ENCODE results near the gene INCENP. TPM values are rescaled to one million over a fixed set of nuclear protein-coding genes. Genes with fewer than 3 reads are reported as not detected.

Gene INCENP
- total RNA-seq, 1 experiment from 2014 or later = 154 TPM

- peaks cover 97% of the 10 kb centered on the region for H3K27me3 ChIP-seq (ENCODE audit: insufficient read depth, low read depth)
Measured at GRCh38 chr11:62172294-62172693, 48.5 kb downstream of the INCENP start.

DNA sequence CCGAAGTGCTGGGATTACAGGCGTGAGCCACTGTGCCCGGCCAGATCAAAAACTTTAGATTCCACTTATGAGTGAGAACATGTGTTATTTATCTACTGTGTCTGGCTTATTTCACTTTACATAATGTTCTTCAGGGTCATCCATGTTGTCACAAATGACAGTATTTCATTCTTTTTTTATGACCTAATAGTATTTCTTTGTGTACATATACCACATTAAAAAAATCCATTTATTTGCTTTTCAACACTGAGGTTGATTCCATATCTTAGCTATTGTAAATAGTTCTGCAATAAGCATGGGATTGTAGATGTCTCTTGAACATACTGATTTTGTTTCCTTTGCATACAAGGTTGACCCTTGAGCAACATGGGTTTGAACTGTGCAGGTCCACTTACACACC lies 53.0 kb downstream of the INCENP start:
- no peaks in the 10 kb centered on the region for H3F3A ChIP-seq (ENCODE audit: insufficient read depth, low read depth)
- no peak for TF ChIP-seq EZH2 (IDR thresholded peaks at IDR 0.05; ENCODE audit: low read depth)
- TF ChIP-seq, protein P1, sequence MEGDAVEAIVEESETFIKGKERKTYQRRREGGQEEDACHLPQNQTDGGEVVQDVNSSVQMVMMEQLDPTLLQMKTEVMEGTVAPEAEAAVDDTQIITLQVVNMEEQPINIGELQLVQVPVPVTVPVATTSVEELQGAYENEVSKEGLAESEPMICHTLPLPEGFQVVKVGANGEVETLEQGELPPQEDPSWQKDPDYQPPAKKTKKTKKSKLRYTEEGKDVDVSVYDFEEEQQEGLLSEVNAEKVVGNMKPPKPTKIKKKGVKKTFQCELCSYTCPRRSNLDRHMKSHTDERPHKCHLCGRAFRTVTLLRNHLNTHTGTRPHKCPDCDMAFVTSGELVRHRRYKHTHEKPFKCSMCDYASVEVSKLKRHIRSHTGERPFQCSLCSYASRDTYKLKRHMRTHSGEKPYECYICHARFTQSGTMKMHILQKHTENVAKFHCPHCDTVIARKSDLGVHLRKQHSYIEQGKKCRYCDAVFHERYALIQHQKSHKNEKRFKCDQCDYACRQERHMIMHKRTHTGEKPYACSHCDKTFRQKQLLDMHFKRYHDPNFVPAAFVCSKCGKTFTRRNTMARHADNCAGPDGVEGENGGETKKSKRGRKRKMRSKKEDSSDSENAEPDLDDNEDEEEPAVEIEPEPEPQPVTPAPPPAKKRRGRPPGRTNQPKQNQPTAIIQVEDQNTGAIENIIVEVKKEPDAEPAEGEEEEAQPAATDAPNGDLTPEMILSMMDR (conservative IDR thresholded peaks at IDR 0.05) = no peak
- intact Hi-C loops (cut with micrococcal nuclease; ENCODE audit: unreplicated experiment) = no loop called here
- H3K4me3 ChIP-seq = no peak overlapping the region
- no peaks in the 10 kb centered on the region for H3K9me3 ChIP-seq (ENCODE audit: insufficient read depth, low read depth)
- POLR2A ChIA-PET (ENCODE audit: unreplicated experiment) = no interaction called here
- DNase-seq = no peak
- H3K36me3 ChIP-seq (ENCODE audit: low read depth) = no peaks in the 10 kb centered on the region
- H4K20me1 ChIP-seq (ENCODE audit: insufficient read depth) = no peaks in the 10 kb centered on the region
- BruUV-seq (replicated peaks) = no TSS peak
- peaks cover 96% of the 10 kb centered on the region for H3K27me3 ChIP-seq (ENCODE audit: insufficient read depth, low read depth)
- CTCF ChIA-PET = interaction anchor here (0.6 kb wide), 1 partner anchor 72 kb away, joined by 3 read pairs; no protein-coding TSS in a partner anchor
- H2AFZ ChIP-seq = no peak overlapping the region
- H3K4me1 ChIP-seq (replicated peaks; ENCODE audit: insufficient read depth) = no peaks in the 10 kb centered on the region
- H3K79me2 ChIP-seq (ENCODE audit: low read depth) = no peaks in the 10 kb centered on the region
- no peak overlapping the region for H3K4me2 ChIP-seq
- H3K27ac ChIP-seq = no peak overlapping the region
- H3K9me2 ChIP-seq (ENCODE audit: insufficient read depth) = no peaks in the 10 kb centered on the region

More at GRCh38 chr11:62172294-62172693, 48.5 kb downstream of the INCENP start:
- no peak overlapping the region for H3K4me2 ChIP-seq
- H4K20me1 ChIP-seq (ENCODE audit: insufficient read depth) = no peaks in the 10 kb centered on the region
- intact Hi-C loops (cut with micrococcal nuclease; ENCODE audit: unreplicated experiment) = no loop called here
- no peak overlapping the region for H2AFZ ChIP-seq
- no peaks in the 10 kb centered on the region for H3K36me3 ChIP-seq (ENCODE audit: low read depth)
- H3F3A ChIP-seq (ENCODE audit: insufficient read depth, low read depth) = no peaks in the 10 kb centered on the region
- H3K9me3 ChIP-seq (ENCODE audit: insufficient read depth, low read depth) = no peaks in the 10 kb centered on the region
- TF ChIP-seq, protein P1 (conservative IDR thresholded peaks at IDR 0.05) = no peak
- TF ChIP-seq EZH2 (IDR thresholded peaks at IDR 0.05; ENCODE audit: low read depth) = no peak
- no peaks in the 10 kb centered on the region for H3K9me2 ChIP-seq (ENCODE audit: insufficient read depth)
- H3K4me3 ChIP-seq = no peak overlapping the region
- ChIA-PET CTCF (no interaction called here), POLR2A (ENCODE audit: unreplicated experiment) (no interaction called here)
- no peak overlapping the region for H3K27ac ChIP-seq
- DNase-seq = no peak
- no peaks in the 10 kb centered on the region for H3K79me2 ChIP-seq (ENCODE audit: low read depth)
- no peaks in the 10 kb centered on the region for H3K4me1 ChIP-seq (replicated peaks; ENCODE audit: insufficient read depth)
- BruUV-seq (replicated peaks) = no TSS peak

DNA sequence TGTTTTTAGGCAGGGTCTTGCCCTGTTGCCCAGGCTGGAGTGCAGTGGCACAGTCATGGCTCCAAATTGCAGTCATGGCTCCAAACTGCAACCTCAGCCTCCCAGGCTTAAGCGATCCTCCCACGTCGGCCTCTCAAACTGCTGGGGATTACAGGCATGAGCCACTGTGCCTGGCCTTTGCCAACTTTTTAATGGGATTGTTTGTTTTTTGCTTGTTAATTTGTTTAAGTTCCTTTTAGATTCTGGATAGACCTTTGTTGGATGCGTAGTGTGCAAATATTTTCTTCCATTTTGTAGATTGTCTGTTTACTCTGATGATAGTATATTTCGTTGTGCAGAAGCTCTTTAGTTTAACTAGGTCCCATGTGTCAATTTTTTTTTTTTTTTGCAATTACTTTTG lies 56.2 kb downstream of the INCENP start:
- no peaks in the 10 kb centered on the region for H3K4me1 ChIP-seq (replicated peaks; ENCODE audit: insufficient read depth)
- H3K36me3 ChIP-seq (ENCODE audit: low read depth) = no peaks in the 10 kb centered on the region
- DNase-seq = no peak
- peaks cover 95% of the 10 kb centered on the region for H3K27me3 ChIP-seq (ENCODE audit: insufficient read depth, low read depth)
- no peaks in the 10 kb centered on the region for H4K20me1 ChIP-seq (ENCODE audit: insufficient read depth)
- ChIA-PET POLR2A (ENCODE audit: unreplicated experiment) (interaction anchor here (0.6 kb wide), 1 partner anchor 1269 kb away, joined by 3 read pairs; no protein-coding TSS in a partner anchor), CTCF (no interaction called here)
- no peaks in the 10 kb centered on the region for H3K9me2 ChIP-seq (ENCODE audit: insufficient read depth)
- H3K9me3 ChIP-seq (ENCODE audit: insufficient read depth, low read depth) = no peaks in the 10 kb centered on the region; the same call in 1 of the 2 replicates
- intact Hi-C loops (cut with micrococcal nuclease; ENCODE audit: unreplicated experiment) = no loop called here
- no peak overlapping the region for H3K4me2 ChIP-seq
- TF ChIP-seq, protein P1 (conservative IDR thresholded peaks at IDR 0.05) = no peak
- TF ChIP-seq EZH2 (IDR thresholded peaks at IDR 0.05; ENCODE audit: low read depth) = no peak
- no peaks in the 10 kb centered on the region for H3F3A ChIP-seq (ENCODE audit: insufficient read depth, low read depth)
- H3K27ac ChIP-seq = no peak overlapping the region
- no peak overlapping the region for H2AFZ ChIP-seq
- H3K79me2 ChIP-seq (ENCODE audit: low read depth) = no peaks in the 10 kb centered on the region
- no peak overlapping the region for H3K4me3 ChIP-seq
- no TSS peak for BruUV-seq (replicated peaks)

Measured in PC-9 (cell line).